HK-2 (cell line): ENCODE results near the gene CRYBG1.
"Not testable (repeated sequence)": the region's sequence is repeated elsewhere in the genome, so short reads cannot be mapped to it uniquely, and the experiment has no call there.

Experiments used
- DNase-seq: peaks from one replicate; pipeline ENCODE4 v3.0.0-alpha.2; 2018; ENCODE audit not compliant: unreplicated experiment

The CRYBG1 gene

GRCh38 chr6:106586815-106587415 lies 226.4 kb downstream of the CRYBG1 start:
- no peak for DNase-seq

DNA sequence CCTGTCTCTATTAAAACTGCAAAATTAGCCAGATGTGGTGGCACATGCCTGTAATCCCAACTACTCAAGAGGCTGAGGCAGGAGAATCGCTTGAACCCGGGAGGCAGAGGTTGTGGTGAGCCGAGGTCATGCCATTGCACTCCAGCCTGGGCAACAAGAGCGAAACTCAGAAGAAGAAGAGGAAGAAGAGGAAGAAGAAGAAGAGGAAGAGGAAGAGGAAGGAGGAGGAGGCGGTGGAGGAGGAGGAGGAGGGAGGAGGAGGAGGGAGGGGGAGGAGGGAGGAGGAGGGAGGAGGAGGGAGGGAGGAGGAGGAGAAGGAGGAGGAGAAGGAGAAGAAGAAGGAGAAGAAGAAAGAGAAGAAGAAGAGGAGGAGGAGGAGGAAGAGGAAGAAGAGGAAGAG lies 228.4 kb downstream of the CRYBG1 start:
- DNase-seq: not testable (repeated sequence)

DNA sequence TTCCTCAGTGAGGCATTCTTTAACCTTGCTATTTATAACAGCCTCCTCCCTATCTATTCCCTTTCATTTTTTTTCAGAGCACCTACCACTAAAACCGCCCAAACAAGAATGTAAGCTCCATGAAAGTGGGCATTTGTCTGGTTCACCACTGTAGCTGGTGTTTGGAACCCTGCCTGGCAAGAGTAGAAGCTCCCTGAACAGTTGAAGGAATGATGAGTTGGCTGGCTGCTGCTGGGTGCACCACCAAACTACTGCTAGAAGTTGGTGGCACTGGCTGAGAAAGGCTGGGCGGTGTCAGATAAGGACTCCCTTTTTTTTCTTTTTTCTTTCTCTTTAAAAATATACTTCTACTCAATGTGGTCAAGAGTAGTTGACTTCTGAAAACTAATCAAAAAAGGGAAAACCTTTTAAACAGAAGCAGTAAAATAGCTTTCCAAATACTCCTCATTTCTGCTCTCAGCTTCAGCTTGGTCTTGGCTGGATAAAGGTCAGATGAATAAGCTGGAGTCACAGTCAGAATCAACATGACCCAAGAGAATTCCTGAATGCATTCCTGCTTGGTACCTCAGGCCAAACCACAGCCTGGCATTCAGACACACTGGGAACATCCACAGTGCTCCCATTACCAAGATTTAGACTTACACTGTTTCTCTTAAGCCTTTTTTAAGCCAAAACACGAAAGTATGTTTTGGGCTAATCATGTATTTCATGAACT lies 230.8 kb downstream of the CRYBG1 start:
- DNase-seq: peak; percentile 31

DNA sequence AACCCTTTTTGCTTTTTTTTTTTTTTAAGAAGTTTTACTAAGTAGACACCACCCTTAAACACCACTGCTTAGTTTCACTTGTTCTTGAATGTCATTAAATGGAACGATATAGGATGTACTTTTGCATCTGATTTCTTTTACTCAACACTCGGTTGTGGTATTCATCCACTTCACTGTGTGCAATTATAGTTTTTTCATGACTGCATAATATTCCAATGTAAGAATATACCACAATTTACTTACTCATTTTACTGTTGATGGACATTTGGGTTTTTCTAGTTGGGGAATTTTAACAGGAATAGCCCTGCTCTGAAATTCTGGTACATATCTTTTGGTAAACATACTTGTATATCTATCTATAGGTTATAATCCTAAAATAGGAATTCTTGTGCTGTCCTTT lies 238.9 kb downstream of the CRYBG1 start:
- DNase-seq: no peak

DNA sequence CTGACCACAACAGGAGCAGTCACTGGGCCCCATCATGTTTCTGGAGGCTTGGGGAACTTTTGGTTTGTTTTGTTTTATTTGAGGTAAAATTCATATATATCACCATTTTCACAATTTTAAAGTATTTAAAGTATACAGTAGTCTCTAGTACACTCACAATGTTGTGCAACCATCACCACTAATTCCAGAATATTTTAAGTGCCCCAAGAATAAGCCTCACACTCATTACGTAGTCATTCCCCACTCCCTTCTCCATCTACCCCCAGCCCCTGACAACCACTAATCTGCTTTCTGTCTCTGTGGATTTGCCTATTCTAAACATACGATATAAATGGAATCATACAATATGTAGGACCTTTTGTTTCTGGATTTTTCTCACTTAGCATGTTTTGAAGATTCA lies 239.8 kb downstream of the CRYBG1 start:
- DNase-seq: no peak

GRCh38 chr6:106608080-106608668 lies 247.7 kb downstream of the CRYBG1 start:
- DNase-seq: no peak

DNA sequence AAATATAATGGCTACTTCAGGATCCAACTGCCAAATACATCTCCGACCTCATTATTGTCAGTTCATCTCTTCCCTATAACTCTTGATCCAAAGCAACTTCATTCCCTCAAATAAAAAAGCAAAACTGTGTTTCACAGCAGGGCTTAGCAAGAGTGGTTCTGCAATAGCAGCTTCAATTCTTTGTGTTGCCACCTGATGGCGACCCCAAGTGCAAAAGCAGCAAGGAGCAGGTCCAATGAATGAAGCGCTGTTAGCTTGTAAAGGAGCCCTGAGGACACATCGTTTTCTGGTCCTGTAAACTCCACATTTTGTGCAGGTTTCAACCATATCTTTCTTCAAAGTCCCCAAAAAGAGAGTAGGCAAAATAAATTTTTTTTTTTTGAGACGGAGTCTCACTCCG lies 249.2 kb downstream of the CRYBG1 start:
- DNase-seq: peak; percentile 16

GRCh38 chr6:106611030-106611429 lies 250.5 kb downstream of the CRYBG1 start:
- DNase-seq: no peak

- DNase-seq: no peak
Observed at GRCh38 chr6:106612671-106613416, 252.3 kb downstream of the CRYBG1 start.

DNA sequence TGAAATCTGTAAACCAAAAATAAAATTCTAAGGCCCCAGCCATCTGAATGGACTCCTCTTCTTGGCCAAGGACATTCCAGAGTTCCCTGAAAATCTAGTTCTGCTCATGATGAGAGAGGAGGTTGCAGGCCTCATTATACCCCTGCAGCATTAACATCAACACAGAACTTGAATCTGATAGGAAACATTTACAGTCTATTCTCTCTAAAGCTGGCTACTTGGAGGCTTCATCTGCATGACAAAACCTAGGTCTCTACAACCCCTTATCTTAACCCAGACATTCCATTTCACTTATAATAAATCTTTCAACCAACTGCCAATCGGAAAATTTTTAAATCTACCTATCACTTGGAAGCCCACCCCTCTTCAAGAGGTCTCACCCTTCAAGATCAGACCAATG lies 253.1 kb downstream of the CRYBG1 start:
- DNase-seq: no peak

DNA sequence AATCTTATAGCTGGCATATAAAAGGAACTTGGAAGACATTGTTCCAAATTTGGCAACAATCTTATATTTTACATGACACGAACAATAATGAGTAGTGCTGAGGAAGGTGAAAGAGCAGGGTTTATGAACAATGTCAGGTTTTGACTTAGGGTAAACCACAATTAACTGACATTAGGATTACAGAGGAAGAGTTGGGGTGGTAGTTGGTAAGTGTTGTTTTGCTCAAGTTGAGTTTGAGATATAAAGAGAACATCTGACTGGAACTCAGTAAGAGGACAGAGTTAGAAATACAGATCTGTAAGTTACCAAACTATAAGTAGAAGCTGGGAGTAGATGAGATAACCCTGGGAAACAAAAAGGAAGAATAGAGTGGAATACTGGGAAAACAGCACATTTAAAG lies 253.6 kb downstream of the CRYBG1 start:
- DNase-seq: no peak

DNA sequence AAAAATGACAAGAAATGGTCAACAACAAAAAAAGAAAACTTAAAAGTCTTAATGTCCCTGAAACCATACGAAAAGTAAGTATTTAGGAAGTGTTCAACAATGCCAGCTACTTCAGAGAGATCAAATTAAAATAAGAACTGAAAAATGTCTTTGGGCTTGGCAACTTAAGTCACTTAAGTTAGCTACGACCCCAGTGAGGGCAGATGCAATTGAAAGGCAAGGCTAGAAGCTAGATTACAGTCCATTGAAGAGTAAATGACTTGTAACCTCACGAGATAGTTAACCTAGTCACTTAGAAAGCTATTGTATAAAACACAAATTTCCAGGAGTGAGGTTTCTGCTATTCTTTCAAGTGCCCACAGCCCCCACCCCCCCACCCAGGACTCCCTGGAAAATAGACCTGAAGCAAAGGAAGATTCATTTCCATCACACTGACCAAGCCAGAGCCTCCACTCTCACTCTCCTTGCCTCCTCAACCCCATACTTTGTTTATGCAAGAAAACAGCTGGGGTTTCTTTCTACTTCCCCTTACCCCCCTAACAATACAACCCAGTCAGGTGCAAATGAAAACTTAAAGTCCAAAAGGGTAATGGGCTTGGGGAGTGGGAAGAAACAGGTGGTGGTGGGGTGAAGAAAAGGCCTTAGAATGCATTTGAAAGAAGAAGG lies 254.2 kb downstream of the CRYBG1 start:
- no peak for DNase-seq

DNA sequence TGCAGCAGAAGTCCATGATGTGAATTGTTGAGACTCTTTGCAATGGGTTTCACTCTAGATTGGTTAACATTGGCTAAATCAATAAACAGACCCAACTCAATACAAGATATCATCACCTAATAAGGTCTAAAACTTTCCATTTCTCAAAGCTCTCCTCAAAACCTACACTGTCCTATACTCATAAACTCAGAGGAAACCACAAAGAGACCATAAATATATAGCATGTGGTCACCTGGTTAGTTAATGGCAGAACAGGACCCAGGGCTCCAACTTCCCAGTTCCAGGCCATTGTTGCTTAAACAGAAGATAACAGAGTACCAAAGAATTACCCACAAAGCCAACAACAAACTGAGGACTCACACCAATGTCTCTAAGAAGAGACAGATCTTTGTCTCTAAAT lies 256.8 kb downstream of the CRYBG1 start:
- DNase-seq: no peak

- DNase-seq: no peak
Observed at GRCh38 chr6:106617857-106618256, 257.3 kb downstream of the CRYBG1 start.

DNA sequence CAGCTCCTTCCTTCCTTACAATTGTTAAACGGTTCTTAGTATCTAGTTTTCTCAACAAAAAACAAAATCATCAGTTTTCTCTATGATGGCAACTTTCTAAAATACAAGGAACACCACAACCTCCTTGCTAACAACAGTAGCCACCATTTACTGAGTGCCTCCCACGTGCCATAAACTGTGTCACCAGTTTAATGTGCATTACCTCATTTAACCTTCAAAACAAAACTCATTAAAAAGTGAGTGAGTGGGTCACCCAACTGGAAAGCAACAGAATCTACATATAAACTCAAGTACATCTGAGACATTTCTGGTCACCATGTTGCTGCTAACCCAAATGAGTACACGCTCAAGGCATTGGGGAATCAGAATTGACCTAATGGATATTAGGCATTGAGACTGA lies 257.8 kb downstream of the CRYBG1 start:
- no peak for DNase-seq

- no peak for DNase-seq
Observed at GRCh38 chr6:106619223-106619622, 258.7 kb downstream of the CRYBG1 start.

GRCh38 chr6:106620931-106621672 lies 260.6 kb downstream of the CRYBG1 start:
- no peak for DNase-seq
